Vagina (tissue), 2 donors: ENCODE results near the gene TRANK1.

Experiments
- POLR2AphosphoS5 ChIP-seq, 2 donors: sonication (generic); formaldehyde crosslinking; IDR thresholded peaks; one replicate each; pipeline ENCODE4 v1.9.0; 2017; ENCODE audit warnings: antibody characterized with exemption in 2 of 2, mild to moderate bottlenecking in 2 of 2, low read depth in 1 of 2; ENCODE audit not compliant: insufficient read depth in 1 of 2
- TF ChIP-seq, protein P1 (sequence below), 3 experiments: fragments of 450-650 bp in 2 of 3; fragments of 200-600 bp in 1 of 3; sonication (generic) in 1 of 3; IDR thresholded peaks; one replicate each; pipeline ENCODE4 v1.5.1; 2017 to 2019; ENCODE audit warnings: antibody characterized with exemption in 3 of 3, mild to moderate bottlenecking in 2 of 3, moderate library complexity in 2 of 3

DNA sequence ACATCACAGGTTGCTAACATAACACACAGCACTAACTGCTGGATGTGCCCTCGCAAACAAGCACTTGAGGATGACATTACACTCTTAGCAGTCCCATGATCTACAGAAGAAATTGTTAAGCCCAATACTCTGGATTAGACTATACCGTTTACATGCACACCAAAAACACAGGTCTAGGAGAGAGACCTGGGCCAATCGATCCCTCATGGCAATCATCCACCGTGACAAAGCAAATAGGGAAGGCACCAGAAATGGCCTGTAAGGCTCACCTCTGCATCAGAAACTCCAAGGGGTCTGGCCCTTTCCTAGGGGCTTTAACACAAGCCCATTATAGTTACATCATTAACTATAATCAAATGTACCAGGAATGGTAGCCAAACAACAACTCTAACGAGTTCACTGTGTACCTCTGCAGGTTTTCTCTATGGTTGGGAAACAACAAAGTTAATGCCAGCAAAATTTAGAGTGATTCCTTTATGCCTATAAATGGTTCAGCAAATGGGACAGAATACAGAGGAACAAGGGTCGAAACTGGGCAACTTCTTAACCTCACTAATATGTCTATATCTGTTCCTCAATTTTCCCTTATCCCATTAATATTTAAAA lies 18.5 kb downstream of the TRANK1 start:
- TF ChIP-seq, protein P1, sequence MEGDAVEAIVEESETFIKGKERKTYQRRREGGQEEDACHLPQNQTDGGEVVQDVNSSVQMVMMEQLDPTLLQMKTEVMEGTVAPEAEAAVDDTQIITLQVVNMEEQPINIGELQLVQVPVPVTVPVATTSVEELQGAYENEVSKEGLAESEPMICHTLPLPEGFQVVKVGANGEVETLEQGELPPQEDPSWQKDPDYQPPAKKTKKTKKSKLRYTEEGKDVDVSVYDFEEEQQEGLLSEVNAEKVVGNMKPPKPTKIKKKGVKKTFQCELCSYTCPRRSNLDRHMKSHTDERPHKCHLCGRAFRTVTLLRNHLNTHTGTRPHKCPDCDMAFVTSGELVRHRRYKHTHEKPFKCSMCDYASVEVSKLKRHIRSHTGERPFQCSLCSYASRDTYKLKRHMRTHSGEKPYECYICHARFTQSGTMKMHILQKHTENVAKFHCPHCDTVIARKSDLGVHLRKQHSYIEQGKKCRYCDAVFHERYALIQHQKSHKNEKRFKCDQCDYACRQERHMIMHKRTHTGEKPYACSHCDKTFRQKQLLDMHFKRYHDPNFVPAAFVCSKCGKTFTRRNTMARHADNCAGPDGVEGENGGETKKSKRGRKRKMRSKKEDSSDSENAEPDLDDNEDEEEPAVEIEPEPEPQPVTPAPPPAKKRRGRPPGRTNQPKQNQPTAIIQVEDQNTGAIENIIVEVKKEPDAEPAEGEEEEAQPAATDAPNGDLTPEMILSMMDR (IDR thresholded peaks at IDR 0.05): no peak
- TF ChIP-seq POLR2AphosphoS5 (IDR thresholded peaks at IDR 0.05; ENCODE audit: insufficient read depth in 1 of 2, low read depth in 1 of 2): no peak
